ENCODE data around the gene GLI3. TPM values are rescaled to one million over a fixed set of nuclear protein-coding genes. Genes with fewer than 3 reads are reported as not detected.

The GLI3 gene
- total RNA-seq, 1 experiment from 2014 or later: 46.2 TPM

- H3K9me3 Mint-ChIP-seq: no peaks in the 10 kb centered on the region
- H3K27me3 Mint-ChIP-seq (ENCODE audit: low read depth): peaks cover 5% of the 10 kb centered on the region; the same call in 1 of the 2 replicates
- no peak for DNase-seq (ENCODE audit: low spot score)
- H3K36me3 Mint-ChIP-seq: peaks cover 10% of the 10 kb centered on the region; the same call in 1 of the 2 replicates
- ChIA-PET POLR2A (no interaction called here), CTCF (no interaction called here)
- peaks cover 26% of the 10 kb centered on the region for H3K4me1 Mint-ChIP-seq
- H3K27ac Mint-ChIP-seq: no peak overlapping the region
- TF ChIP-seq, protein P1, sequence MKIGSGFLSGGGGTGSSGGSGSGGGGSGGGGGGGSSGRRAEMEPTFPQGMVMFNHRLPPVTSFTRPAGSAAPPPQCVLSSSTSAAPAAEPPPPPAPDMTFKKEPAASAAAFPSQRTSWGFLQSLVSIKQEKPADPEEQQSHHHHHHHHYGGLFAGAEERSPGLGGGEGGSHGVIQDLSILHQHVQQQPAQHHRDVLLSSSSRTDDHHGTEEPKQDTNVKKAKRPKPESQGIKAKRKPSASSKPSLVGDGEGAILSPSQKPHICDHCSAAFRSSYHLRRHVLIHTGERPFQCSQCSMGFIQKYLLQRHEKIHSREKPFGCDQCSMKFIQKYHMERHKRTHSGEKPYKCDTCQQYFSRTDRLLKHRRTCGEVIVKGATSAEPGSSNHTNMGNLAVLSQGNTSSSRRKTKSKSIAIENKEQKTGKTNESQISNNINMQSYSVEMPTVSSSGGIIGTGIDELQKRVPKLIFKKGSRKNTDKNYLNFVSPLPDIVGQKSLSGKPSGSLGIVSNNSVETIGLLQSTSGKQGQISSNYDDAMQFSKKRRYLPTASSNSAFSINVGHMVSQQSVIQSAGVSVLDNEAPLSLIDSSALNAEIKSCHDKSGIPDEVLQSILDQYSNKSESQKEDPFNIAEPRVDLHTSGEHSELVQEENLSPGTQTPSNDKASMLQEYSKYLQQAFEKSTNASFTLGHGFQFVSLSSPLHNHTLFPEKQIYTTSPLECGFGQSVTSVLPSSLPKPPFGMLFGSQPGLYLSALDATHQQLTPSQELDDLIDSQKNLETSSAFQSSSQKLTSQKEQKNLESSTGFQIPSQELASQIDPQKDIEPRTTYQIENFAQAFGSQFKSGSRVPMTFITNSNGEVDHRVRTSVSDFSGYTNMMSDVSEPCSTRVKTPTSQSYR (CRISPR knock-in tag; IDR thresholded peaks at IDR 0.05): no peak
- TF ChIP-seq, protein P2, sequence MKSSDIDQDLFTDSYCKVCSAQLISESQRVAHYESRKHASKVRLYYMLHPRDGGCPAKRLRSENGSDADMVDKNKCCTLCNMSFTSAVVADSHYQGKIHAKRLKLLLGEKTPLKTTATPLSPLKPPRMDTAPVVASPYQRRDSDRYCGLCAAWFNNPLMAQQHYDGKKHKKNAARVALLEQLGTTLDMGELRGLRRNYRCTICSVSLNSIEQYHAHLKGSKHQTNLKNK (CRISPR knock-in tag; IDR thresholded peaks at IDR 0.05): no peak
- TF ChIP-seq SMAD4 (CRISPR knock-in tag; IDR thresholded peaks at IDR 0.05) (no peak), KAT7 (CRISPR knock-in tag; IDR thresholded peaks at IDR 0.05; ENCODE audit: borderline replicate concordance) (no peak), ZNF219 (CRISPR knock-in tag; IDR thresholded peaks at IDR 0.05; ENCODE audit: borderline replicate concordance) (no peak)
- TF ChIP-seq, protein P3, sequence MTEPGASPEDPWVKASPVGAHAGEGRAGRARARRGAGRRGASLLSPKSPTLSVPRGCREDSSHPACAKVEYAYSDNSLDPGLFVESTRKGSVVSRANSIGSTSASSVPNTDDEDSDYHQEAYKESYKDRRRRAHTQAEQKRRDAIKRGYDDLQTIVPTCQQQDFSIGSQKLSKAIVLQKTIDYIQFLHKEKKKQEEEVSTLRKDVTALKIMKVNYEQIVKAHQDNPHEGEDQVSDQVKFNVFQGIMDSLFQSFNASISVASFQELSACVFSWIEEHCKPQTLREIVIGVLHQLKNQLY (CRISPR knock-in tag; IDR thresholded peaks at IDR 0.05): no peak
- ATAC-seq: no peak
- no peak overlapping the region for H3K4me3 Mint-ChIP-seq
Measured at GRCh38 chr7:42103020-42103419, 134.0 kb downstream of the GLI3 start.

- POLR2A ChIA-PET: no interaction called here
- H3K9me3 Mint-ChIP-seq: no peaks in the 10 kb centered on the region
- DNase-seq (ENCODE audit: low spot score) (no peak), ATAC-seq (no peak)
- H3K27me3 Mint-ChIP-seq (ENCODE audit: low read depth): peaks cover 8% of the 10 kb centered on the region; the same call in 1 of the 2 replicates
- H3K27ac Mint-ChIP-seq: no peak overlapping the region
- peaks cover 10% of the 10 kb centered on the region; the same call in 1 of the 2 replicates for H3K36me3 Mint-ChIP-seq
- TF ChIP-seq ZNF219 (CRISPR knock-in tag; IDR thresholded peaks at IDR 0.05; ENCODE audit: borderline replicate concordance): no peak
- TF ChIP-seq NR3C1 (CRISPR knock-in tag; conservative IDR thresholded peaks at IDR 0.05; ENCODE audit: low read depth): no peak
- no peak for TF ChIP-seq E2F1 (CRISPR knock-in tag; IDR thresholded peaks at IDR 0.05)
- no peak for TF ChIP-seq TEAD1 (CRISPR knock-in tag; IDR thresholded peaks at IDR 0.05)
- no peak for TF ChIP-seq ZNF263 (CRISPR knock-in tag; IDR thresholded peaks at IDR 0.05; ENCODE audit: low read depth)
- no peak for TF ChIP-seq NFYB (CRISPR knock-in tag; conservative IDR thresholded peaks at IDR 0.05; ENCODE audit: low read depth)
- TF ChIP-seq ZNF512 (CRISPR knock-in tag; IDR thresholded peaks at IDR 0.05; ENCODE audit: borderline replicate concordance): no peak
- CTCF ChIA-PET: no interaction called here
- peaks cover 24% of the 10 kb centered on the region for H3K4me1 Mint-ChIP-seq
- H3K4me3 Mint-ChIP-seq: no peak overlapping the region
Measured at GRCh38 chr7:42102301-42102700, 134.7 kb downstream of the GLI3 start.

- H3K36me3 Mint-ChIP-seq: peaks cover 20% of the 10 kb centered on the region
- TF ChIP-seq ZNF423 (CRISPR knock-in tag; IDR thresholded peaks at IDR 0.05): no peak
- no peak for TF ChIP-seq HMGA2 (CRISPR knock-in tag; IDR thresholded peaks at IDR 0.05)
- no peak for TF ChIP-seq ATF1 (CRISPR knock-in tag; IDR thresholded peaks at IDR 0.05)
- no peak for TF ChIP-seq IRF2 (CRISPR knock-in tag; IDR thresholded peaks at IDR 0.05; ENCODE audit: borderline replicate concordance, low read depth)
- no peak for TF ChIP-seq MYBL2 (CRISPR knock-in tag; IDR thresholded peaks at IDR 0.05)
- no peak for TF ChIP-seq TEAD1 (CRISPR knock-in tag; IDR thresholded peaks at IDR 0.05)
- TF ChIP-seq JUN (CRISPR knock-in tag; IDR thresholded peaks at IDR 0.05): no peak
- TF ChIP-seq, protein P4, sequence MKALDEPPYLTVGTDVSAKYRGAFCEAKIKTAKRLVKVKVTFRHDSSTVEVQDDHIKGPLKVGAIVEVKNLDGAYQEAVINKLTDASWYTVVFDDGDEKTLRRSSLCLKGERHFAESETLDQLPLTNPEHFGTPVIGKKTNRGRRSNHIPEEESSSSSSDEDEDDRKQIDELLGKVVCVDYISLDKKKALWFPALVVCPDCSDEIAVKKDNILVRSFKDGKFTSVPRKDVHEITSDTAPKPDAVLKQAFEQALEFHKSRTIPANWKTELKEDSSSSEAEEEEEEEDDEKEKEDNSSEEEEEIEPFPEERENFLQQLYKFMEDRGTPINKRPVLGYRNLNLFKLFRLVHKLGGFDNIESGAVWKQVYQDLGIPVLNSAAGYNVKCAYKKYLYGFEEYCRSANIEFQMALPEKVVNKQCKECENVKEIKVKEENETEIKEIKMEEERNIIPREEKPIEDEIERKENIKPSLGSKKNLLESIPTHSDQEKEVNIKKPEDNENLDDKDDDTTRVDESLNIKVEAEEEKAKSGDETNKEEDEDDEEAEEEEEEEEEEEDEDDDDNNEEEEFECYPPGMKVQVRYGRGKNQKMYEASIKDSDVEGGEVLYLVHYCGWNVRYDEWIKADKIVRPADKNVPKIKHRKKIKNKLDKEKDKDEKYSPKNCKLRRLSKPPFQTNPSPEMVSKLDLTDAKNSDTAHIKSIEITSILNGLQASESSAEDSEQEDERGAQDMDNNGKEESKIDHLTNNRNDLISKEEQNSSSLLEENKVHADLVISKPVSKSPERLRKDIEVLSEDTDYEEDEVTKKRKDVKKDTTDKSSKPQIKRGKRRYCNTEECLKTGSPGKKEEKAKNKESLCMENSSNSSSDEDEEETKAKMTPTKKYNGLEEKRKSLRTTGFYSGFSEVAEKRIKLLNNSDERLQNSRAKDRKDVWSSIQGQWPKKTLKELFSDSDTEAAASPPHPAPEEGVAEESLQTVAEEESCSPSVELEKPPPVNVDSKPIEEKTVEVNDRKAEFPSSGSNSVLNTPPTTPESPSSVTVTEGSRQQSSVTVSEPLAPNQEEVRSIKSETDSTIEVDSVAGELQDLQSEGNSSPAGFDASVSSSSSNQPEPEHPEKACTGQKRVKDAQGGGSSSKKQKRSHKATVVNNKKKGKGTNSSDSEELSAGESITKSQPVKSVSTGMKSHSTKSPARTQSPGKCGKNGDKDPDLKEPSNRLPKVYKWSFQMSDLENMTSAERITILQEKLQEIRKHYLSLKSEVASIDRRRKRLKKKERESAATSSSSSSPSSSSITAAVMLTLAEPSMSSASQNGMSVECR (CRISPR knock-in tag; IDR thresholded peaks at IDR 0.05; ENCODE audit: borderline replicate concordance): no peak
- no peaks in the 10 kb centered on the region for H3K9me3 Mint-ChIP-seq
- CTCF ChIA-PET: interaction anchor here (1.0 kb wide), 1 partner anchor 159 kb away, joined by 4 read pairs; no protein-coding TSS in a partner anchor
- no peak overlapping the region for H3K4me3 Mint-ChIP-seq
- POLR2A ChIA-PET: no interaction called here
- DNase-seq (ENCODE audit: low spot score): no peak
- peaks cover 29% of the 10 kb centered on the region for H3K27me3 Mint-ChIP-seq (ENCODE audit: low read depth)
- H3K27ac Mint-ChIP-seq: no peak overlapping the region
- ATAC-seq: no peak
- peaks cover 32% of the 10 kb centered on the region for H3K4me1 Mint-ChIP-seq
Measured at GRCh38 chr7:42100156-42100508, 136.9 kb downstream of the GLI3 start.

Measured in WTC11 (cell line).